Motor neuron (in vitro differentiated cells): ENCODE results near the gene GALNT10. TPM values are rescaled to one million over a fixed set of nuclear protein-coding genes. Genes with fewer than 3 reads are reported as not detected.
A peak's percentile ranks its signal among the peaks of the same experiment; 100 is the strongest.
"Not testable (repeated sequence)": the region's sequence is repeated elsewhere in the genome, so short reads cannot be mapped to it uniquely, and the experiment has no call there.

Experiments used
- ATAC-seq, 8 experiments: fragments of 200-7000 bp; cut with Tn5 transposase; replicated peaks in 6 of 8; 2 replicates each; pipeline ENCODE4 v1.8.0; 2021; ENCODE audit warnings: mild to moderate bottlenecking in 8 of 8, moderate library complexity in 8 of 8
- H3K27ac ChIP-seq, 2 donors: fragments of 250-450 bp; sonication (Bioruptor Pico); 2 replicates each; pipeline ENCODE4 v1.9.0; 2021; ENCODE audit warnings: antibody characterized with exemption in 2 of 2, mild to moderate bottlenecking in 2 of 2, moderate library complexity in 1 of 2
- H3K4me1 ChIP-seq, 2 donors: fragments of 250-450 bp; sonication (Bioruptor Pico); replicated peaks in 1 of 2; 2 replicates each; pipeline ENCODE4 v1.6.1; 2021; ENCODE audit warnings: antibody characterized with exemption in 2 of 2, mild to moderate bottlenecking in 2 of 2, moderate library complexity in 1 of 2
- H3K4me3 ChIP-seq, 5 donors: fragments of 250-450 bp; sonication (Bioruptor Pico); 2 replicates each; pipeline ENCODE4 v1.9.0; 2021; ENCODE audit warnings: antibody characterized with exemption in 5 of 5, mild to moderate bottlenecking in 5 of 5, moderate library complexity in 4 of 5
- WGBS, 10 experiments: fragments of 450-650 bp; shearing (Covaris generic); methylation state at CpG; one replicate each; pipeline ENCODE4 v1.0.0; 2022; 5-methylcytosine and 5-hydroxymethylcytosine counted together
- in situ Hi-C, 9 experiments: fragments of 400-800 bp; cut with MboI; loops; one replicate each; pipeline ENCODE4 v1.15.0; 2021; ENCODE audit warnings: low sequenced_read_pairs in 9 of 9, low pct_unique_long_range_greater_than_20kb in 2 of 9; ENCODE audit not compliant: unreplicated experiment in 9 of 9
- total RNA-seq, 8 experiments: library from RNA; unstranded; fragments of 300-600 nt; gene quantifications; 2 replicates each; pipeline versions ENCODE4 v1.2.3 to v1.2.4, GENCODE V29; 2022

Gene GALNT10
- total RNA-seq, 8 experiments from 2014 or later = 2.8 to 33.3 (median 7.5) TPM

GRCh38 chr5:154355129-154355611, 164.6 kb downstream of the GALNT10 start:
- peaks cover 36 to 45% of the 10 kb centered on the region in 2 donors for H3K4me1 ChIP-seq
- in situ Hi-C loops = no loop called here
- WGBS, 10 experiments = 20 to 65% (median 23%) methylated on average over 1 to 4 of the region's 5 CpGs; no CpG with 5 or more reads in 4 of the 10 experiments
- H3K27ac ChIP-seq = peak overlapping the region; percentile 31 to 44
- peak in 7 of 8 experiments; percentile 52 to 90 (median 79) for ATAC-seq
- no peak overlapping the region for H3K4me3 ChIP-seq

DNA sequence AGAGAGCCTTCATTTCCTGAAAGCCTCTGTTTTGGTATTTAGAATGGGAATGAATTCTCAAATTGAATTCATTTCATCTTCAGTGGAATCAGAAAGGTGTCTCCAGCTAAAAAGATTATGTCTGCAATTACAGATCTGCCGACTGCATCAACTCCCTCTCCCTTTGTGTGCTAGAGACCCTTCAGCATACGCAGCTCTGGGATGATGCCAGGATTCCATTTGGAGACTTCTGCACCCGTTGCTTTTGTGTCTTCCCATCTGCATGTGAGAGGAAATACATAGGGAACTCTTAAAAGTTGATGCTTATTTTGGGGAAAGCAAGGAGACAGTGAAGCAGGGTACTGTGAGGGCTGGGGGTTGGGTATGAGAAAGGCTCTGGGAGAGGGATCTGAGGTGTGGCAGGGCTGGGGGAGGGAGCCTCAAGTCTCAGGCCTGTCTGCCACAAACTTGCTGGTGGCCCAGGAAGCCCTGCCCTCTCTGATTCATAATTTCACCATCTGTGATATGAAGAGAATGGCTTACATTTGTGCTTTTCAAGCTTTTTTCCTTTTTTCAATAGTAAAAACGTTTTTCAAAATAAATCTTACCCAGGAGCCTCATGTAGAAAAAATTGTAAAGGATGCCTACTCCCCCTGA, 165.6 kb downstream of the GALNT10 start:
- peaks cover 35 to 45% of the 10 kb centered on the region in 2 donors for H3K4me1 ChIP-seq
- H3K4me3 ChIP-seq = no peak overlapping the region
- in situ Hi-C loops = no loop called here
- H3K27ac ChIP-seq = no peak overlapping the region
- peak in 2 of 8 experiments; percentile 27 to 57 for ATAC-seq
- WGBS, 10 experiments = 0 to 100% (median 53%) methylated on average over 1 to 3 of the region's 4 CpGs; no CpG with 5 or more reads in 4 of the 10 experiments

DNA sequence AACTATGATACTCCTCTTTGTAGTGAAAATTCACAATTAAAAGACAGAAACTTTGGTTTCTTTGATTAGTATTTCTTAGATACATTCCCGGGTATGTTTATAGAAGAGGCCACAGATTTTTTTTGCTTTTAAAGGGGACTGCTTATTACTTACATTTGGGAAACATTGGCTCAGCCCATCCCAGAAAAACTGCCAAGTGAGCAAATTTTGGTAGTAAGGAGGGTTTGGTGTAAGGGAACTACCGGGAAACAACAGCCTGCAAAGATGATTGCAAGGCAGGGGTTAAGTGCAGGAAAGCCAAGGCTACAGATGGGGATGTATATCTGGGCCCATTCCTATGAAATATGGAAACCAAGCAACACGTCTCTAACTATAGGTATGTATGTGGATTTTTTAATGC, 166.4 kb downstream of the GALNT10 start:
- no peak overlapping the region for H3K4me3 ChIP-seq
- no peak for ATAC-seq
- 50 to 100% (median 82%) methylated on average over 1 to 3 of the region's 3 CpGs; no CpG with 5 or more reads in 3 of the 10 experiments for WGBS, 10 experiments
- no peak overlapping the region for H3K27ac ChIP-seq
- H3K4me1 ChIP-seq = peaks cover 35 to 45% of the 10 kb centered on the region in 2 donors
- in situ Hi-C loops = no loop called here

DNA sequence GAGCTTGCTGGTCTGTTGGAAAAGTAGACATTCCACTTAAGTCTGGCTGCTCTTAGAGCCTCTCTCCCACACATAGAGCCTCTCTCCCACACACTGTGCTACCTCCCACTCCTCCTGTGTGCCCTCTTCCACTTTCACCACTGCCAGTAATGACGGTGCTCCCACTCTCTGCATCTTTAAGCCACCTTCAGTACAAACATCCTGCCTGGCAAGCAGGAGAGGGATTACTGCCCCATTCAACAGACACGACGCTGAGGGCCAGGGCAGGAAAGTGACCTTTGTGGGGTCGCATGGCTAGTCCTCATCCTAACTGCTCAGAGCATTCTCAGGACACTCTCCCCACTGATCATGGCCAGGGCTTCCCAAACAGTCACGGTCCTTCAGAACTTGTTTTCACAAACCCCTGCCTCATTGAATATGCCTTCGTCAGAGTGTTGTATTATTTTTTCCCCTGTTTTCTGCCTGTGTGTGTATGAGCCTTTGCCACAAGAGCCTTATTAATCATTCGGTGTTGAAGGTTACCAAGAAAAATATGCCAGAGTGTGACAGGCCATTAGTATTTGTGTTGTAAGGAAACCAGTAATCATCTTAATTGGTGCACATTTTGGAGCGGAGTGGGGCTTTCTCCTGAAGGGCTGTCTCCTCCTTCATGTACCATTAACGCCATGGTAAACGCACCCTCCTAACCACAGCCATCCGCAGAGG, 168.1 kb downstream of the GALNT10 start:
- 43 to 100% (median 60%) methylated on average over 1 to 5 of the region's 11 CpGs; no CpG with 5 or more reads in 1 of the 10 experiments for WGBS, 10 experiments
- Histone ChIP-seq H3K4me1 (peaks cover 35 to 46% of the 10 kb centered on the region in 2 donors), H3K4me3 (no peak overlapping the region), H3K27ac (peak overlapping the region; percentile 9 to 48)
- ATAC-seq = peak in 5 of 8 experiments; percentile 51 to 73 (median 65)
- in situ Hi-C loops = no loop called here

DNA sequence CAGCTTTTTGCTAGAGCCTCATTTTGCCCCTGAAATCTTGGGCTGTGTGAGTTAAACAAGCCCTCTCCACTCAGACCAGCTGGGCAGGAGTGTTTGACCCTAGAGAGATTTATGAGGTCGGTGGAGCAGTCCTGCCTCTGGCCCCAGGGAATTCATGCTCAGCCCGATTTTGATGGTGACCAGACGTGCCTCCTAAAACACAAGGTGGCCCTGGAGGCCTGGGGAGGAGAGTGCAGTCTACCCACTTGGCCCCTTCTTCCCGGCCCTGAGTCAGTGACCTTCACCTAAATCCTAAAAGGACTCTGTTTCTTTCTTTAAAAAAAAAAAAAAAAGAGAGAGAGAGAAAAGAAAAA, 168.7 kb downstream of the GALNT10 start:
- ATAC-seq = peak in 3 of 8 experiments; percentile 51 to 66 (median 52)
- Histone ChIP-seq H3K27ac (peak overlapping the region; percentile 9 to 48), H3K4me1 (peaks cover 37 to 51% of the 10 kb centered on the region in 2 donors), H3K4me3 (no peak overlapping the region)
- in situ Hi-C loops = no loop called here
- 21 to 100% (median 60%) methylated on average over 1 to 4 of the region's 4 CpGs; no CpG with 5 or more reads in 5 of the 10 experiments for WGBS, 10 experiments

- ATAC-seq, H3K27ac ChIP-seq, H3K4me3 ChIP-seq, in situ Hi-C loops: not testable (repeated sequence)
- WGBS, 10 experiments = 70 to 100% (median 96%) methylated on average over 1 to 7 of the region's 7 CpGs; no CpG with 5 or more reads in 2 of the 10 experiments
- peaks cover 41 to 53% of the 10 kb centered on the region in 2 donors for H3K4me1 ChIP-seq
These were observed 169.7 kb downstream of the GALNT10 start for GRCh38 chr5:154360241-154360640.

DNA sequence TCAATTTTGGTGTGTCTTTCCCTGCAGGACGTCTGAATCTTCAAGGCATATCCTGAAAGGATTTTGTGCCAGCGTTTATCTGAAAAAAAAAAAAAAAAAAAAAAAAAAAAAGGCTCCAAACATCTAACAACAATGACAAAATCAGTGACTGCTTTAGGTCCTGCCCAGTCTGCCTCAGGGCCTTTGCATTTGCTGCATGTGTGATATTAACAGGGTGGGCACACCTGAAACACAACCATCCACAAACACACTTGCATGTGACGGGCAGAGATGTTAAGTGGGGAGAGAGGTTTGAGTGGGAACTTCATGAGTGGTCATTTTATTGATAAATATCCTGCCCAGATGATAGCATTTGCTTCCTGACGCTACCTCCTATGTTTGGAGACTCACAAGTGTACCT, 172.9 kb downstream of the GALNT10 start:
- in situ Hi-C loops = no loop called here
- WGBS, 10 experiments = 76 to 100% (median 92%) methylated on average over 1 to 4 of the region's 4 CpGs; no CpG with 5 or more reads in 3 of the 10 experiments
- Histone ChIP-seq H3K27ac (no peak overlapping the region), H3K4me3 (no peak overlapping the region), H3K4me1 (peaks cover 34 to 40% of the 10 kb centered on the region in 2 donors)
- no peak for ATAC-seq

DNA sequence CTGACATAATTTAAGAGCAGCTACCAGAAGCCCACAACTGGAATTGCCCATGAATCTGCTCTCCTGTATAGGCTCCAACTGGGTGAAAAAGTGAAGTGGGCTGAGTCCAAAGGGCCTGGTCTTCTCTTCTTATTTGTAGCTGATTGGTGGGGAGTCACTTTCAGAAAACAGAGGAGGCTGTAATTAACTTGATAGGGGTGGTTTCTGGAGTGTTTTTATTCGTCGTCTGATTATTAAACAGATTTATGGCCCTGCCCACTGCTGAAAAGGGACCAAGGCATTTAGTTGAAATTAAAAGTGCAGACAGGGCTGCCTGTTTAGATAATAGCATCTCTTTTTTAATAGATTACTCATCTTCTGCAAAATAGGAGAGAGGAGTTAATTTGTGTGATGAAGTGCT, 174.2 kb downstream of the GALNT10 start:
- no peak overlapping the region for H3K4me3 ChIP-seq
- H3K4me1 ChIP-seq = peaks cover 23 to 28% of the 10 kb centered on the region in 2 donors
- peak in 5 of 8 experiments; percentile 86 to 89 (median 88) for ATAC-seq
- 10 to 80% (median 49%) methylated on average over 2 of the region's 2 CpGs; no CpG with 5 or more reads in 4 of the 10 experiments for WGBS, 10 experiments
- in situ Hi-C loops = no loop called here
- no peak overlapping the region for H3K27ac ChIP-seq

- ATAC-seq = no peak
These were observed 175.3 kb downstream of the GALNT10 start for GRCh38 chr5:154365823-154366222.

GRCh38 chr5:154366353-154366752, 175.8 kb downstream of the GALNT10 start:
- in situ Hi-C loops = no loop called here
- Histone ChIP-seq H3K27ac (no peak overlapping the region), H3K4me3 (no peak overlapping the region), H3K4me1 (peaks cover 23 to 28% of the 10 kb centered on the region in 2 donors)
- no peak for ATAC-seq
- 43 to 100% (median 86%) methylated on average over 1 to 2 of the region's 2 CpGs; no CpG with 5 or more reads in 2 of the 10 experiments for WGBS, 10 experiments

More at GRCh38 chr5:154365823-154366222, 175.3 kb downstream of the GALNT10 start:
- H3K27ac ChIP-seq = no peak overlapping the region
- in situ Hi-C loops = no loop called here
- 0 to 86% (median 50%) methylated on average over 1 of the region's 1 CpG; no CpG with 5 or more reads in 5 of the 10 experiments for WGBS, 10 experiments
- H3K4me3 ChIP-seq = no peak overlapping the region
- H3K4me1 ChIP-seq = peaks cover 23 to 28% of the 10 kb centered on the region in 2 donors

DNA sequence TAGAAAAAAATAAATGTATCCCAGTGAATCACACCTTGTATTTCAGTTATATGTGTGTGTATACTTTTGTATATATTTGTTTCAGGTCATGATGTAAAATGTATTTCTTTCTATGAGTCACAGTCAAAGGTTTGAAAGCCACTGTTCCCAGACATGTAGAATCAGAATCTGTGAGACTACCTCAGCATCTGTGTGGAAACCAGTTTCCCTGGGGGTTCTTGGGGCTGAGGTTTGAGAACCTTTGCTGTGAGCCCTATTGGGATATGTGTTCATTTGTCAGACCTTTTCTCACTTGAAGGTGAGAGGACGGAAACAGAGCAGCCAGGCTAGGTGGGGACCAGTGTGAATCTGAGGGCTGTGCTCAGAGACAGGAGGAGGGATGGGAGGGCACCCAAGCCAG, 176.6 kb downstream of the GALNT10 start:
- ATAC-seq = no peak
- H3K27ac ChIP-seq = no peak overlapping the region
- H3K4me3 ChIP-seq = no peak overlapping the region
- in situ Hi-C loops = no loop called here
- WGBS, 10 experiments = 100% methylated on average over 1 of the region's 1 CpG; no CpG with 5 or more reads in 8 of the 10 experiments
- H3K4me1 ChIP-seq = peaks cover 23 to 28% of the 10 kb centered on the region in 2 donors

DNA sequence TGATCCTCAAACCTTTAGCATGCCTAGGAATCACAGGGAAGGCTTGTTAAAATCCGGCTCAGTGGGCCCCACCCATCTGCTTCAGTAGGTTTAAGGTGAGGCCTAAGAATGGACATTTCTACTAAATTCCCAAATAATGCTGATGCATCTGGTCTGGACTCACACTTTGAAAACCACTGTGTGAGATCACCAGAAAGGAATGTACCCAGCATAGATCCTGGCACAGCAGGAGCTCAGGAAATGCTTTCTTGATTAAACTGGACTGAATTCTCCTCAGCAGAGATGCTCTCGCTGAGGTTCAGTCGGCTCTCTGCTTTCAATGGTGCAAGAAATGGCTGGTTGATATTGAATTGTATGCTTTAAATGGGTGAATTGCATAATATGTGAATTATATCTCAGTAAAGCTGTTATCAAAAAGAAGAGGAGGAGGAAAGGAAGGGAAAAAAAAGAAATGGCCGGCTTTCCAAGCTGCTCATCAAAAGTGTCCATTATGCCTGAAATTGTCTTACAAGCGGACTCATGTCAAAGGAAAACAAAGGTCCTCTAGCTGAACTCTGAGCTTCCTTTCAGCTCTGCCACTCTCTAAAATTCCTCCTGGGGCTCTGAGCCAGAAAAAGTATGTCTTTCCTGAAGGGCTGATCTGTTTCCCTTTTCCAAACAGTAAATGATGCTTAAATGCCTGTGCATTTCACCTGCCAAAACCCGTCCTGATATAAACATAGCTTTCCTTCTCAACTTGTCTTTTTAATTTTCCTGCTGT, 177.7 kb downstream of the GALNT10 start:
- peak; percentile 20 to 88 (median 48) for ATAC-seq
- in situ Hi-C loops = no loop called here
- Histone ChIP-seq H3K4me1 (peaks cover 24 to 32% of the 10 kb centered on the region in 2 donors), H3K4me3 (no peak overlapping the region), H3K27ac (no peak overlapping the region)
- WGBS, 10 experiments = 24 to 77% (median 58%) methylated on average over 2 to 5 of the region's 6 CpGs
